HepG2 (cell line): ENCODE measurements around the gene NCBP2L. TPM values are rescaled to one million over a fixed set of nuclear protein-coding genes. Genes with fewer than 3 reads are reported as not detected.

Experiments
- ATAC-seq: fragments of 200-7000 bp; cut with Tn5 transposase; 3 replicates; pipeline ENCODE4 v1.9.1; 2020; ENCODE audit warnings: mild to moderate bottlenecking, moderate library complexity
- BruUV-seq: library from RNA; stranded (reverse); fragments of 400-500 nt; replicated peaks from 2 replicates; lab custom pipeline; 2021; lab: Mats Ljungman, UMichigan
- CTCF ChIA-PET: fragments of 300-600 bp; formaldehyde crosslinking; extraction: SDS; loops from one replicate; lab custom pipeline; 2021; ENCODE audit warnings: low total read pairs, inconsistent platforms, low intra/inter-chr PET ratio; lab: Yijun Ruan, JAX
- POLR2A ChIA-PET: fragments of 350-600 bp; sonication (Branson Sonifier 250); formaldehyde crosslinking; loops from one replicate; lab custom pipeline; 2020; ENCODE audit warnings: antibody characterized with exemption, inconsistent platforms; lab: Yijun Ruan, JAX
- DNase-seq: peaks from one replicate; pipeline ENCODE4 v3.0.0-alpha.2; 2015; ENCODE audit warnings: low spot score
- FAIRE-seq: peaks from 3 replicates; lab custom pipeline; 2011; peaks lifted over from hg19 to GRCh38; lab: Jason Lieb, UNC
- H2AFZ ChIP-seq: one replicate; pipeline ENCODE4 v1.6.1; 2011; ENCODE audit warnings: low read length, inconsistent platforms
- H3K27ac ChIP-seq: fragments of 300-600 bp; 3 replicates; pipeline ENCODE4 v1.8.0; 2011; ENCODE audit warnings: mixed run types, mild to moderate bottlenecking, mixed read lengths, low read length, inconsistent platforms; ENCODE audit not compliant: insufficient read depth; ENCODE audit errors: extremely low read length
- H3K27me3 ChIP-seq, 2 experiments: fragments of 200-600 bp in 1 of 2; 2 replicates in 1 of 2; 3 replicates in 1 of 2; pipeline versions ENCODE4 v1.6.0 to v1.8.0; 2011; ENCODE audit warnings: low read length in 2 of 2, mild to moderate bottlenecking in 2 of 2, moderate library complexity in 2 of 2, inconsistent platforms in 1 of 2; ENCODE audit not compliant: insufficient read depth in 2 of 2, control insufficient read depth in 1 of 2
- H3K36me3 ChIP-seq, 2 experiments: fragments of 200-600 bp in 1 of 2; replicated peaks in 1 of 2; 2 replicates in 1 of 2; 3 replicates in 1 of 2; pipeline versions ENCODE4 v1.5.1 to v1.8.0; 2011; ENCODE audit warnings: low read length in 2 of 2, inconsistent platforms in 1 of 2; ENCODE audit not compliant: insufficient read depth in 2 of 2, control insufficient read depth in 1 of 2
- H3K4me1 ChIP-seq: 2 replicates; pipeline ENCODE4 v1.5.1; 2012; ENCODE audit warnings: low read length, inconsistent platforms; ENCODE audit not compliant: insufficient read depth
- H3K4me2 ChIP-seq: 2 replicates; pipeline ENCODE4 v1.6.0; 2011; ENCODE audit warnings: low read depth, low read length, inconsistent platforms
- H3K4me3 ChIP-seq, 3 experiments: fragments of 200-600 bp in 1 of 3; sonication (generic), shearing (Covaris generic) in 1 of 3; replicated peaks in 1 of 3; 2 replicates each; pipeline ENCODE4 v1.5.1; 2011 to 2016; ENCODE audit warnings: low read length in 3 of 3, inconsistent platforms in 2 of 3, low read depth in 2 of 3, mild to moderate bottlenecking in 2 of 3, control low read depth in 1 of 3, mixed read lengths in 1 of 3; ENCODE audit not compliant: insufficient read depth in 1 of 3
- H3K79me2 ChIP-seq: one replicate; pipeline ENCODE4 v1.6.1; 2011; ENCODE audit warnings: low read length, inconsistent platforms; ENCODE audit not compliant: insufficient read depth
- H3K9ac ChIP-seq: 2 replicates; pipeline ENCODE4 v1.6.0; 2011; ENCODE audit warnings: mild to moderate bottlenecking, low read depth, low read length, inconsistent platforms; ENCODE audit not compliant: insufficient read depth
- H3K9me3 ChIP-seq: 2 replicates; pipeline ENCODE4 v1.5.1; 2012; ENCODE audit warnings: mild to moderate bottlenecking, low read length
- H4K20me1 ChIP-seq: 2 replicates; pipeline ENCODE4 v1.6.0; 2011; ENCODE audit warnings: inconsistent platforms, mild to moderate bottlenecking, low read length, moderate library complexity; ENCODE audit not compliant: insufficient read depth
- KLF16 ChIP-seq, 2 experiments: sonication (generic) in 1 of 2; formaldehyde crosslinking in 1 of 2; IDR thresholded peaks; 2 replicates each; pipeline versions ENCODE4 v1.6.1 to v1.8.0; 2016 to 2023; ENCODE audit warnings: missing genetic modification reagents in 2 of 2, missing compliant biosample characterization in 1 of 2
- RXRB ChIP-seq: IDR thresholded peaks from 2 replicates; pipeline ENCODE4 v1.6.1; 2016; ENCODE audit warnings: borderline replicate concordance, missing genetic modification reagents, missing compliant biosample characterization
- ZNF501 ChIP-seq: sonication (generic); formaldehyde crosslinking; IDR thresholded peaks from 2 replicates; pipeline ENCODE4 v1.5.1; 2020; ENCODE audit warnings: mild to moderate bottlenecking, moderate library complexity, missing genetic modification reagents
- WGBS: methylation state at CpG from one replicate; pipeline ENCODE4 v1.1.6; 2017; ENCODE audit warnings: low lambda C conversion rate; 5-methylcytosine and 5-hydroxymethylcytosine counted together
- in situ Hi-C: cut with HindIII; loops from 2 replicates; pipeline ENCODE4 v1.10.0; 2017; ENCODE audit warnings: low pct_unique_long_range_greater_than_20kb; ENCODE audit not compliant: extremely low pct_ligation_motif_present
- intact Hi-C: fragments of 100-400 bp; cut with micrococcal nuclease; formaldehyde crosslinking; loops from one replicate; pipeline ENCODE4 v1.10.0; 2022; ENCODE audit not compliant: unreplicated experiment
- polyA plus RNA-seq, 8 experiments: library from polyadenylated mRNA; depleted of rRNA in 3 of 8; stranded (reverse) in 7 of 8; unstranded in 1 of 8; fragments of >200 nt; fragmentation: Illumina TruSeq in 4 of 8; extraction: Trizol in 4 of 8; gene quantifications; 2 replicates each; pipeline versions ENCODE4 v1.2.1 to v1.2.3, GENCODE V29; 2011 to 2016; ENCODE audit warnings: low read depth in 4 of 8, missing spikeins in 1 of 8, mixed read lengths in 1 of 8; ENCODE audit not compliant: insufficient read depth in 1 of 8
- total RNA-seq, 5 experiments: library from RNA; depleted of rRNA; stranded (reverse); fragments of >200 nt; fragmentation: Illumina TruSeq; extraction: Trizol; gene quantifications; 2 replicates each; pipeline ENCODE4 v1.2.3, GENCODE V29; 2016; ENCODE audit warnings: low read depth in 1 of 5
- TF ChIP-seq, protein P1 (sequence below): sonication (generic); formaldehyde crosslinking; IDR thresholded peaks from 2 replicates; pipeline ENCODE4 v1.9.0; 2021; ENCODE audit warnings: missing genetic modification reagents, mild to moderate bottlenecking, borderline replicate concordance
- TF ChIP-seq, protein P2 (sequence below): sonication (generic); formaldehyde crosslinking; IDR thresholded peaks from 2 replicates; pipeline ENCODE4 v1.5.1; 2020; ENCODE audit warnings: missing genetic modification reagents, mild to moderate bottlenecking, borderline replicate concordance
- TF ChIP-seq, protein P3 (sequence below): sonication (generic); formaldehyde crosslinking; IDR thresholded peaks from 2 replicates; pipeline ENCODE4 v1.9.0; 2021; ENCODE audit warnings: mild to moderate bottlenecking, missing genetic modification reagents
- TF ChIP-seq, protein P4 (sequence below): sonication (generic); formaldehyde crosslinking; IDR thresholded peaks from 2 replicates; pipeline ENCODE4 v1.5.1; 2020; ENCODE audit warnings: mild to moderate bottlenecking, moderate library complexity, missing genetic modification reagents
- TF ChIP-seq, protein P5 (sequence below): sonication (generic); IDR thresholded peaks from 2 replicates; pipeline ENCODE4 v1.6.1; 2016; ENCODE audit warnings: low read depth, borderline replicate concordance

Gene NCBP2L
- total and polyA plus RNA-seq, 2 of the 13 experiments (the other 11 are each of a cell fraction or from before 2014, with no cell fraction given): not detected

DNA sequence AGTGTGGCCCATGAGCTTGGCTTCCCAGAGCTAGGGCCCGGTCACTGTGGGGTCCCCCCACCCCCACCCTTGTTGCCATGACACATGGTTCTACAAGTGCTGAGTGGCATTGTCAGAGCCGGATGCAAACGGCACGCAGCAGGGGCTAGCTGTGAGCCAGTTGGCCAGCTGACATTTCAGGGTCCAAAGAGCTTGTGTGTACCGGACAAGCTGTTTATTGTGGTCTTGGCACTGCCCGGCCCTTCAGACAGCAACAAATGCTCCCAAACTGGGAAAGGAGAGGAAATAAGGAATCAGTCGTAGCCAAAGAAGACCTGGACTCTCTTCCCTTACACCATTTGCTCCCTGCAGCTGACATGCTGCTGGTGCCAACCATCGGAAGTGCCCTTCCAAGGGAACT is 38.8 kb upstream of the NCBP2L start:
- in situ Hi-C loops (no loop called here), intact Hi-C loops (no loop called here)
- no peak overlapping the region for H2AFZ ChIP-seq
- H3K9me3 ChIP-seq: no peaks in the 10 kb centered on the region
- no peak for DNase-seq
- no peak for FAIRE-seq
- no peaks in the 10 kb centered on the region for H3K27me3 ChIP-seq
- no peaks in the 10 kb centered on the region for H4K20me1 ChIP-seq
- TF ChIP-seq, protein P1, sequence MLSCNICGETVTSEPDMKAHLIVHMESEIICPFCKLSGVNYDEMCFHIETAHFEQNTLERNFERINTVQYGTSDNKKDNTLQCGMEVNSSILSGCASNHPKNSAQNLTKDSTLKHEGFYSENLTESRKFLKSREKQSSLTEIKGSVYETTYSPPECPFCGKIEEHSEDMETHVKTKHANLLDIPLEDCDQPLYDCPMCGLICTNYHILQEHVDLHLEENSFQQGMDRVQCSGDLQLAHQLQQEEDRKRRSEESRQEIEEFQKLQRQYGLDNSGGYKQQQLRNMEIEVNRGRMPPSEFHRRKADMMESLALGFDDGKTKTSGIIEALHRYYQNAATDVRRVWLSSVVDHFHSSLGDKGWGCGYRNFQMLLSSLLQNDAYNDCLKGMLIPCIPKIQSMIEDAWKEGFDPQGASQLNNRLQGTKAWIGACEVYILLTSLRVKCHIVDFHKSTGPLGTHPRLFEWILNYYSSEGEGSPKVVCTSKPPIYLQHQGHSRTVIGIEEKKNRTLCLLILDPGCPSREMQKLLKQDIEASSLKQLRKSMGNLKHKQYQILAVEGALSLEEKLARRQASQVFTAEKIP (CRISPR knock-in tag): no peak
- TF ChIP-seq KLF16 (CRISPR knock-in tag; IDR thresholded peaks at IDR 0.05) (no peak), ZNF501 (CRISPR knock-in tag) (no peak), RXRB (CRISPR knock-in tag) (no peak)
- TF ChIP-seq, protein P2, sequence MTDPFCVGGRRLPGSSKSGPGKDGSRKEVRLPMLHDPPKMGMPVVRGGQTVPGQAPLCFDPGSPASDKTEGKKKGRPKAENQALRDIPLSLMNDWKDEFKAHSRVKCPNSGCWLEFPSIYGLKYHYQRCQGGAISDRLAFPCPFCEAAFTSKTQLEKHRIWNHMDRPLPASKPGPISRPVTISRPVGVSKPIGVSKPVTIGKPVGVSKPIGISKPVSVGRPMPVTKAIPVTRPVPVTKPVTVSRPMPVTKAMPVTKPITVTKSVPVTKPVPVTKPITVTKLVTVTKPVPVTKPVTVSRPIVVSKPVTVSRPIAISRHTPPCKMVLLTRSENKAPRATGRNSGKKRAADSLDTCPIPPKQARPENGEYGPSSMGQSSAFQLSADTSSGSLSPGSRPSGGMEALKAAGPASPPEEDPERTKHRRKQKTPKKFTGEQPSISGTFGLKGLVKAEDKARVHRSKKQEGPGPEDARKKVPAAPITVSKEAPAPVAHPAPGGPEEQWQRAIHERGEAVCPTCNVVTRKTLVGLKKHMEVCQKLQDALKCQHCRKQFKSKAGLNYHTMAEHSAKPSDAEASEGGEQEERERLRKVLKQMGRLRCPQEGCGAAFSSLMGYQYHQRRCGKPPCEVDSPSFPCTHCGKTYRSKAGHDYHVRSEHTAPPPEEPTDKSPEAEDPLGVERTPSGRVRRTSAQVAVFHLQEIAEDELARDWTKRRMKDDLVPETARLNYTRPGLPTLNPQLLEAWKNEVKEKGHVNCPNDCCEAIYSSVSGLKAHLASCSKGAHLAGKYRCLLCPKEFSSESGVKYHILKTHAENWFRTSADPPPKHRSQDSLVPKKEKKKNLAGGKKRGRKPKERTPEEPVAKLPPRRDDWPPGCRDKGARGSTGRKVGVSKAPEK (CRISPR knock-in tag): no peak
- TF ChIP-seq, protein P3, sequence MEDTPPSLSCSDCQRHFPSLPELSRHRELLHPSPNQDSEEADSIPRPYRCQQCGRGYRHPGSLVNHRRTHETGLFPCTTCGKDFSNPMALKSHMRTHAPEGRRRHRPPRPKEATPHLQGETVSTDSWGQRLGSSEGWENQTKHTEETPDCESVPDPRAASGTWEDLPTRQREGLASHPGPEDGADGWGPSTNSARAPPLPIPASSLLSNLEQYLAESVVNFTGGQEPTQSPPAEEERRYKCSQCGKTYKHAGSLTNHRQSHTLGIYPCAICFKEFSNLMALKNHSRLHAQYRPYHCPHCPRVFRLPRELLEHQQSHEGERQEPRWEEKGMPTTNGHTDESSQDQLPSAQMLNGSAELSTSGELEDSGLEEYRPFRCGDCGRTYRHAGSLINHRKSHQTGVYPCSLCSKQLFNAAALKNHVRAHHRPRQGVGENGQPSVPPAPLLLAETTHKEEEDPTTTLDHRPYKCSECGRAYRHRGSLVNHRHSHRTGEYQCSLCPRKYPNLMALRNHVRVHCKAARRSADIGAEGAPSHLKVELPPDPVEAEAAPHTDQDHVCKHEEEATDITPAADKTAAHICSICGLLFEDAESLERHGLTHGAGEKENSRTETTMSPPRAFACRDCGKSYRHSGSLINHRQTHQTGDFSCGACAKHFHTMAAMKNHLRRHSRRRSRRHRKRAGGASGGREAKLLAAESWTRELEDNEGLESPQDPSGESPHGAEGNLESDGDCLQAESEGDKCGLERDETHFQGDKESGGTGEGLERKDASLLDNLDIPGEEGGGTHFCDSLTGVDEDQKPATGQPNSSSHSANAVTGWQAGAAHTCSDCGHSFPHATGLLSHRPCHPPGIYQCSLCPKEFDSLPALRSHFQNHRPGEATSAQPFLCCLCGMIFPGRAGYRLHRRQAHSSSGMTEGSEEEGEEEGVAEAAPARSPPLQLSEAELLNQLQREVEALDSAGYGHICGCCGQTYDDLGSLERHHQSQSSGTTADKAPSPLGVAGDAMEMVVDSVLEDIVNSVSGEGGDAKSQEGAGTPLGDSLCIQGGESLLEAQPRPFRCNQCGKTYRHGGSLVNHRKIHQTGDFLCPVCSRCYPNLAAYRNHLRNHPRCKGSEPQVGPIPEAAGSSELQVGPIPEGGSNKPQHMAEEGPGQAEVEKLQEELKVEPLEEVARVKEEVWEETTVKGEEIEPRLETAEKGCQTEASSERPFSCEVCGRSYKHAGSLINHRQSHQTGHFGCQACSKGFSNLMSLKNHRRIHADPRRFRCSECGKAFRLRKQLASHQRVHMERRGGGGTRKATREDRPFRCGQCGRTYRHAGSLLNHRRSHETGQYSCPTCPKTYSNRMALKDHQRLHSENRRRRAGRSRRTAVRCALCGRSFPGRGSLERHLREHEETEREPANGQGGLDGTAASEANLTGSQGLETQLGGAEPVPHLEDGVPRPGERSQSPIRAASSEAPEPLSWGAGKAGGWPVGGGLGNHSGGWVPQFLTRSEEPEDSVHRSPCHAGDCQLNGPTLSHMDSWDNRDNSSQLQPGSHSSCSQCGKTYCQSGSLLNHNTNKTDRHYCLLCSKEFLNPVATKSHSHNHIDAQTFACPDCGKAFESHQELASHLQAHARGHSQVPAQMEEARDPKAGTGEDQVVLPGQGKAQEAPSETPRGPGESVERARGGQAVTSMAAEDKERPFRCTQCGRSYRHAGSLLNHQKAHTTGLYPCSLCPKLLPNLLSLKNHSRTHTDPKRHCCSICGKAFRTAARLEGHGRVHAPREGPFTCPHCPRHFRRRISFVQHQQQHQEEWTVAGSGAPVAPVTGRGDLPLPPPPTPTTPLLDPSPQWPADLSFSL (CRISPR knock-in tag): no peak
- TF ChIP-seq, protein P4, sequence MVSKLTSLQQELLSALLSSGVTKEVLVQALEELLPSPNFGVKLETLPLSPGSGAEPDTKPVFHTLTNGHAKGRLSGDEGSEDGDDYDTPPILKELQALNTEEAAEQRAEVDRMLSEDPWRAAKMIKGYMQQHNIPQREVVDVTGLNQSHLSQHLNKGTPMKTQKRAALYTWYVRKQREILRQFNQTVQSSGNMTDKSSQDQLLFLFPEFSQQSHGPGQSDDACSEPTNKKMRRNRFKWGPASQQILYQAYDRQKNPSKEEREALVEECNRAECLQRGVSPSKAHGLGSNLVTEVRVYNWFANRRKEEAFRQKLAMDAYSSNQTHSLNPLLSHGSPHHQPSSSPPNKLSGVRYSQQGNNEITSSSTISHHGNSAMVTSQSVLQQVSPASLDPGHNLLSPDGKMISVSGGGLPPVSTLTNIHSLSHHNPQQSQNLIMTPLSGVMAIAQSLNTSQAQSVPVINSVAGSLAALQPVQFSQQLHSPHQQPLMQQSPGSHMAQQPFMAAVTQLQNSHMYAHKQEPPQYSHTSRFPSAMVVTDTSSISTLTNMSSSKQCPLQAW: no peak
- TF ChIP-seq, protein P5, sequence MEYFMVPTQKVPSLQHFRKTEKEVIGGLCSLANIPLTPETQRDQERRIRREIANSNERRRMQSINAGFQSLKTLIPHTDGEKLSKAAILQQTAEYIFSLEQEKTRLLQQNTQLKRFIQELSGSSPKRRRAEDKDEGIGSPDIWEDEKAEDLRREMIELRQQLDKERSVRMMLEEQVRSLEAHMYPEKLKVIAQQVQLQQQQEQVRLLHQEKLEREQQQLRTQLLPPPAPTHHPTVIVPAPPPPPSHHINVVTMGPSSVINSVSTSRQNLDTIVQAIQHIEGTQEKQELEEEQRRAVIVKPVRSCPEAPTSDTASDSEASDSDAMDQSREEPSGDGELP: peak; percentile 48; the same call in 1 of the 2 replicates
- H3K4me1 ChIP-seq: peaks cover 50% of the 10 kb centered on the region
- WGBS: no CpG with 5 or more reads among the region's 8 CpGs
- POLR2A ChIA-PET: no interaction called here
- BruUV-seq: no TSS peak
- H3K9ac ChIP-seq: no peak overlapping the region
- H3K79me2 ChIP-seq: no peaks in the 10 kb centered on the region
- no peak overlapping the region for H3K27ac ChIP-seq
- ATAC-seq: no peak
- H3K4me2 ChIP-seq: peak overlapping the region; percentile 12; the same call in 1 of the 2 replicates
- H3K36me3 ChIP-seq: no peaks in the 10 kb centered on the region
- no peak overlapping the region for H3K4me3 ChIP-seq
- CTCF ChIA-PET: no interaction called here
